MM.1S (cell line): ENCODE results near the gene ECEL1.

ENCODE experiments used
- EZH2 ChIP-seq: fragments of 300-600 bp; sonication (generic); optimal IDR thresholded peaks from 2 replicates; pipeline ENCODE3; 2017; ENCODE audit warnings: low read depth, mild to moderate bottlenecking, antibody characterized with exemption, low read length, mixed read lengths
- TF ChIP-seq, protein P1 (sequence below): fragments of 300-600 bp; sonication (generic); IDR thresholded peaks from 2 replicates; pipeline ENCODE4 v1.5.1; 2016; ENCODE audit warnings: antibody characterized with exemption, low read length, mixed read lengths

DNA sequence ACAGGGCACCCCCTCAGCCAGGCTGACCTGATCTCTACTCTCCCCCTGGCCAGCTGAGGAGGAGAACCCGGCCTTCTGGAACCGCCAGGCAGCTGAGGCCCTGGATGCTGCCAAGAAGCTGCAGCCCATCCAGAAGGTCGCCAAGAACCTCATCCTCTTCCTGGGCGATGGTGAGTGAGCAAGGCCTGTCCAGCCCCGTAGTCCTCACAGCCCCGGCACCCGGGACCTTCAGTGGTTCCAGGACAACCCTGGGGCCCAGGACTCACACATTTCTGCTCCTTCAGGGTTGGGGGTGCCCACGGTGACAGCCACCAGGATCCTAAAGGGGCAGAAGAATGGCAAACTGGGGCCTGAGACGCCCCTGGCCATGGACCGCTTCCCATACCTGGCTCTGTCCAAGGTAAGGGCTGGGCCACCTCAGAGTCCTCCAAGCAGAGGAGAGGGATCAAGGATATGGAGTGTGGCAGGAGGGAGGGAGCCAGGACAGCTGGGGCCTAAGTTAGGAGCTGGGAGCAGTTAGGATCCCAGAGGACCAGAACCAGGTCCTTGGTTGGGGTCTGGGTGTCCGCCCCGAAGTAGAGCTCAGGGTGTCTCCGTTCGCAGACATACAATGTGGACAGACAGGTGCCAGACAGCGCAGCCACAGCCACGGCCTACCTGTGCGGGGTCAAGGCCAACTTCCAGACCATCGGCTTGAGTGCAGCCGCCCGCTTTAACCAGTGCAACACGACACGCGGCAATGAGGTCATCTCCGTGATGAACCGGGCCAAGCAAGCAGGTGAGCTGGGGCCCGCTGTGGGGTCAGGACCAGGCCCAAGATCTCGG, 31.1 kb downstream of the ECEL1 start:
- no peak for TF ChIP-seq EZH2
- TF ChIP-seq, protein P1, sequence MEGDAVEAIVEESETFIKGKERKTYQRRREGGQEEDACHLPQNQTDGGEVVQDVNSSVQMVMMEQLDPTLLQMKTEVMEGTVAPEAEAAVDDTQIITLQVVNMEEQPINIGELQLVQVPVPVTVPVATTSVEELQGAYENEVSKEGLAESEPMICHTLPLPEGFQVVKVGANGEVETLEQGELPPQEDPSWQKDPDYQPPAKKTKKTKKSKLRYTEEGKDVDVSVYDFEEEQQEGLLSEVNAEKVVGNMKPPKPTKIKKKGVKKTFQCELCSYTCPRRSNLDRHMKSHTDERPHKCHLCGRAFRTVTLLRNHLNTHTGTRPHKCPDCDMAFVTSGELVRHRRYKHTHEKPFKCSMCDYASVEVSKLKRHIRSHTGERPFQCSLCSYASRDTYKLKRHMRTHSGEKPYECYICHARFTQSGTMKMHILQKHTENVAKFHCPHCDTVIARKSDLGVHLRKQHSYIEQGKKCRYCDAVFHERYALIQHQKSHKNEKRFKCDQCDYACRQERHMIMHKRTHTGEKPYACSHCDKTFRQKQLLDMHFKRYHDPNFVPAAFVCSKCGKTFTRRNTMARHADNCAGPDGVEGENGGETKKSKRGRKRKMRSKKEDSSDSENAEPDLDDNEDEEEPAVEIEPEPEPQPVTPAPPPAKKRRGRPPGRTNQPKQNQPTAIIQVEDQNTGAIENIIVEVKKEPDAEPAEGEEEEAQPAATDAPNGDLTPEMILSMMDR = no peak
